ENCODE results near the gene IRF2.

IRF2 gene

GRCh38 chr4:184503869-184504300, 29.5 kb upstream of the IRF2 start:
- no peak for TF ChIP-seq POLR2A (IDR thresholded peaks at IDR 0.05; ENCODE audit: low read depth, low read length)
- no peak for DNase-seq (ENCODE audit: insufficient read length, low spot score)
- FAIRE-seq, result peak; percentile 90

- no peak for DNase-seq (ENCODE audit: insufficient read length, low spot score)
- FAIRE-seq, result no peak
- TF ChIP-seq SPI1 (IDR thresholded peaks at IDR 0.05; ENCODE audit: low read depth, low read length) (no peak), POU2F2 (IDR thresholded peaks at IDR 0.05; ENCODE audit: low read depth, low read length) (no peak), TAF1 (IDR thresholded peaks at IDR 0.05; ENCODE audit: low read depth, low read length) (no peak)
These were observed 26.6 kb upstream of the IRF2 start for GRCh38 chr4:184500748-184501589.

DNA sequence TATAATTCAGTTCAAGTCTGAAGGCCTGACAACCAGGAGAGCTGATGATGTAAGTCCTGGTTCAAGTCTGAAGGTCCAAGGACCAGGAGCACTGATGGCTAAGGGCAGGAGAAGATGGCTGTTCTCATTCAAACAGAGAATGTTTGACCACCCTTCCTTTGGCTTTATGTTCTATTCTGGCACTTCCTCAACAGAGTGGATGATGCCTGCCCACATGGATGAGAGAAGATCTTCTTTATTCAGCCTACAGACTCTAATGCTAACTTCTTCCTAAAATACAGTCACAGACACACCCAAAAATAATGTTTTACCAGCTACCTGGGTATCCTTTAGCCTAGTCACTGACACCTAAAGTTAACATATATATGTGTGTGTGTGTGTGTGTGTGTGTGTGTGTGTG, 25.6 kb upstream of the IRF2 start:
- FAIRE-seq (no peak), DNase-seq (ENCODE audit: insufficient read length, low spot score) (no peak)
- TF ChIP-seq POLR2AphosphoS5 (IDR thresholded peaks at IDR 0.05; ENCODE audit: low read depth, low read length) (no peak), POU2F2 (IDR thresholded peaks at IDR 0.05; ENCODE audit: low read depth, low read length) (no peak), SPI1 (IDR thresholded peaks at IDR 0.05; ENCODE audit: low read depth, low read length) (no peak), POLR2A (IDR thresholded peaks at IDR 0.05; ENCODE audit: low read depth, low read length) (no peak), PAX5 (IDR thresholded peaks at IDR 0.05; ENCODE audit: insufficient read depth, low read length, severe bottlenecking) (no peak), TAF1 (IDR thresholded peaks at IDR 0.05; ENCODE audit: low read depth, low read length) (no peak)

- DNase-seq (ENCODE audit: insufficient read length, low spot score) (no peak), FAIRE-seq (no peak)
- no peak for TF ChIP-seq POLR2A (IDR thresholded peaks at IDR 0.05; ENCODE audit: low read depth, low read length)
- TF ChIP-seq POU2F2 (IDR thresholded peaks at IDR 0.05; ENCODE audit: low read depth, low read length), result no peak
- no peak for TF ChIP-seq PAX5 (IDR thresholded peaks at IDR 0.05; ENCODE audit: insufficient read depth, low read length, severe bottlenecking)
- no peak for TF ChIP-seq POLR2AphosphoS5 (IDR thresholded peaks at IDR 0.05; ENCODE audit: low read depth, low read length)
- no peak for TF ChIP-seq TAF1 (IDR thresholded peaks at IDR 0.05; ENCODE audit: low read depth, low read length)
- TF ChIP-seq SPI1 (IDR thresholded peaks at IDR 0.05; ENCODE audit: low read depth, low read length), result no peak
These were observed 24.2 kb upstream of the IRF2 start for GRCh38 chr4:184498598-184498997.

- TF ChIP-seq POU2F2 (IDR thresholded peaks at IDR 0.05; ENCODE audit: low read depth, low read length) (no peak), TAF1 (IDR thresholded peaks at IDR 0.05; ENCODE audit: low read depth, low read length) (no peak), POLR2A (IDR thresholded peaks at IDR 0.05; ENCODE audit: low read depth, low read length) (no peak), PAX5 (IDR thresholded peaks at IDR 0.05; ENCODE audit: insufficient read depth, low read length, severe bottlenecking) (no peak), SPI1 (IDR thresholded peaks at IDR 0.05; ENCODE audit: low read depth, low read length) (no peak), POLR2AphosphoS5 (IDR thresholded peaks at IDR 0.05; ENCODE audit: low read depth, low read length) (no peak)
- no peak for DNase-seq (ENCODE audit: insufficient read length, low spot score)
- no peak for FAIRE-seq
These were observed 15.4 kb upstream of the IRF2 start for GRCh38 chr4:184489771-184490170.

- TF ChIP-seq POU2F2 (IDR thresholded peaks at IDR 0.05; ENCODE audit: low read depth, low read length) (no peak), PAX5 (IDR thresholded peaks at IDR 0.05; ENCODE audit: insufficient read depth, low read length, severe bottlenecking) (no peak), POLR2AphosphoS5 (IDR thresholded peaks at IDR 0.05; ENCODE audit: low read depth, low read length) (no peak), POLR2A (IDR thresholded peaks at IDR 0.05; ENCODE audit: low read depth, low read length) (no peak), SPI1 (IDR thresholded peaks at IDR 0.05; ENCODE audit: low read depth, low read length) (no peak)
- FAIRE-seq (peak; percentile 54), DNase-seq (ENCODE audit: insufficient read length, low spot score) (no peak)
These were observed 13.2 kb upstream of the IRF2 start for GRCh38 chr4:184487503-184487902.

GRCh38 chr4:184485279-184485678, 10.9 kb upstream of the IRF2 start:
- FAIRE-seq, result no peak
- TF ChIP-seq POLR2A (IDR thresholded peaks at IDR 0.05; ENCODE audit: low read depth, low read length) (no peak), SPI1 (IDR thresholded peaks at IDR 0.05; ENCODE audit: low read depth, low read length) (no peak), POLR2AphosphoS5 (IDR thresholded peaks at IDR 0.05; ENCODE audit: low read depth, low read length) (no peak), POU2F2 (IDR thresholded peaks at IDR 0.05; ENCODE audit: low read depth, low read length) (no peak), PAX5 (IDR thresholded peaks at IDR 0.05; ENCODE audit: insufficient read depth, low read length, severe bottlenecking) (no peak)

DNA sequence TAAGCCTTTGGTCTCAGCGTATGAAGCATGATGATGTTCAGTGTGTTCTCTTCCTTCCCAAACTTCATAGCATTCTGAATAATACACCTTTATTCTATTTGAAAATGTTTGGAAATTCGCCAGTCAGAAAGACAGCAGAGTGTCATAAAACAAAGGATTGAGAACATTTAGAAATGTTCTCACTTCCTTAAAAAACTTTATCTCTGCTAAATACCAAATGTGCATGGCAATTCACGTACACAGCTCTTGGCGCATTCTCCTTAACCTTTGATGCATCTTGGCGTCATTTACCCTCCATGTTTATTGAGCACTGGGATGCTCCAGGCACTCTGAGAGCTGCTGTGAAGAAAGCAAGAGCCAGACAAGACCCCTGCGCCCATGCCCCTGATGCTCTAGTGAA, 7.2 kb upstream of the IRF2 start:
- TF ChIP-seq POU2F2 (IDR thresholded peaks at IDR 0.05; ENCODE audit: low read depth, low read length), result no peak
- TF ChIP-seq SPI1 (IDR thresholded peaks at IDR 0.05; ENCODE audit: low read depth, low read length), result peak; percentile 70
- TF ChIP-seq POLR2A (IDR thresholded peaks at IDR 0.05; ENCODE audit: low read depth, low read length), result no peak
- TF ChIP-seq TAF1 (IDR thresholded peaks at IDR 0.05; ENCODE audit: low read depth, low read length), result no peak
- no peak for DNase-seq (ENCODE audit: insufficient read length, low spot score)
- FAIRE-seq, result no peak

More at GRCh38 chr4:184485279-184485678, 10.9 kb upstream of the IRF2 start:
- DNase-seq (ENCODE audit: insufficient read length, low spot score), result no peak

- TF ChIP-seq POLR2AphosphoS5 (IDR thresholded peaks at IDR 0.05; ENCODE audit: low read depth, low read length) (no peak), POU2F2 (IDR thresholded peaks at IDR 0.05; ENCODE audit: low read depth, low read length) (no peak), TAF1 (IDR thresholded peaks at IDR 0.05; ENCODE audit: low read depth, low read length) (no peak), POLR2A (IDR thresholded peaks at IDR 0.05; ENCODE audit: low read depth, low read length) (no peak), SPI1 (IDR thresholded peaks at IDR 0.05; ENCODE audit: low read depth, low read length) (no peak), PAX5 (IDR thresholded peaks at IDR 0.05; ENCODE audit: insufficient read depth, low read length, severe bottlenecking) (no peak)
- FAIRE-seq (peak; percentile 68), DNase-seq (ENCODE audit: insufficient read length, low spot score) (no peak)
These were observed 5.2 kb upstream of the IRF2 start for GRCh38 chr4:184479516-184479950.

Measured in GM12891 (cell line).